HG03139 (cell line): ENCODE measurements around the gene AQP1.

ENCODE experiments used
- ATAC-seq: cut with Tn5 transposase; IDR thresholded peaks from one replicate; pipeline ENCODE4 v1.9.1; 2021; ENCODE audit not compliant: unreplicated experiment

AQP1 gene

GRCh38 chr7:30971440-30971839, 59.8 kb downstream of the AQP1 start:
- no peak for ATAC-seq

GRCh38 chr7:30971840-30972563, 60.3 kb downstream of the AQP1 start:
- no peak for ATAC-seq

- no peak for ATAC-seq
Observed at GRCh38 chr7:30973292-30973691, 61.6 kb downstream of the AQP1 start.

GRCh38 chr7:30973791-30974604, 62.3 kb downstream of the AQP1 start:
- ATAC-seq = no peak

GRCh38 chr7:30974605-30975255, 63.1 kb downstream of the AQP1 start:
- ATAC-seq = peak; percentile 85
